Brain microvascular endothelial cell (primary cell): Measurements from ENCODE around the gene FRMD3.

Source experiments
- DNase-seq: peaks from one replicate; pipeline ENCODE4 v3.0.0-alpha.2; 2020
- H3K27ac ChIP-seq: fragments of 250-450 bp; sonication (Bioruptor Pico); 2 replicates; pipeline ENCODE4 v1.5.1; 2020; ENCODE audit warnings: mild to moderate bottlenecking, moderate library complexity
- H3K27me3 ChIP-seq: fragments of 250-450 bp; sonication (Bioruptor Pico); replicated peaks from 2 replicates; pipeline ENCODE4 v1.5.1; 2020; ENCODE audit warnings: mild to moderate bottlenecking
- H3K36me3 ChIP-seq: fragments of 250-450 bp; sonication (Bioruptor Pico); replicated peaks from 2 replicates; pipeline ENCODE4 v1.5.1; 2020; ENCODE audit warnings: mild to moderate bottlenecking
- H3K4me3 ChIP-seq: 2 replicates; pipeline ENCODE4 v1.5.1; 2011; ENCODE audit warnings: low read depth, mild to moderate bottlenecking, control low read depth, low read length, moderate library complexity
- in situ Hi-C: cut with HindIII; loops from 2 replicates; pipeline ENCODE4 v1.10.0; 2017; ENCODE audit warnings: low sequenced_read_pairs, low pct_ligation_motif_present
- TF ChIP-seq, protein P1 (sequence below): IDR thresholded peaks from 2 replicates; pipeline ENCODE4 v1.5.1; 2011; ENCODE audit warnings: low read depth, mild to moderate bottlenecking, moderate library complexity, low read length, control low read depth, inconsistent platforms; ENCODE audit errors: missing control alignments

The FRMD3 gene

DNA sequence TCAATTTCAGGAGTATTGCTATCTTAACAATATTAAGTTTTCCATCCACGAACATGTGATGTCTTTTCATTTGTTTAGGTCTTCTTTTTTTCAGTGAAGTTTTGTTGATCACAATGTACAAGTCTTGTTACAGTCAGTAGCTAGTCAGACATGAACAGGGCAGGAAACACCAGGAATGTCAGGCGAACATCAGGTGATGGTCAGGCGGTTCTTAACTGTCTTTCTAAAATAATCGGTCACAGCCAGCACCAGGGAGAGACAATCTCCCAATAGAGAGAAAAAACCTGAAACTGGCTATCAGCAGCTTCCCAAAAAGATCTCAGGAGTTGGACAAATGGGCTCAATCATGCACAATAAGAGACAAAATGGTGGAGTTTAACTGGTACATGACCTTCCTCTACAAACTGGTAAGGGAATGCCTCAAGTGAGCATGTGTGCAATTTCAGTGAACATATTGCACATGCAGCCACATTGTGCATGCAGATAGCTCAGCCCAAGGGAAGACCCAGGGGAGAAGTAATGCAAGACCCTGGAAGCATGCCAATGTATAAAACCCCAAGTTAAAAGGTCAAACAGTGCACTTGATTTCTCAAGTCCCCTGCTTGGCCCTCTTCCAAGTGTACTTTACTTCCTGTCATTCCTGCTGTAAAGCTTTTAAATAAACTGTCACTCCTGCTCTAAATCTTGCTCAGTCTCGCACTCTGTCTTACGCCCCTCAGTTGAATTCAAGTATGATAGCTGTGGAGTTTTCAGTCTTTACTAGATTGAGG lies 299.1 kb downstream of the FRMD3 start:
- Histone ChIP-seq H3K27me3 (no peaks in the 10 kb centered on the region), H3K27ac (no peak overlapping the region), H3K36me3 (no peaks in the 10 kb centered on the region), H3K4me3 (no peak overlapping the region)
- in situ Hi-C loops = no loop called here
- DNase-seq = no peak
- TF ChIP-seq, protein P1, sequence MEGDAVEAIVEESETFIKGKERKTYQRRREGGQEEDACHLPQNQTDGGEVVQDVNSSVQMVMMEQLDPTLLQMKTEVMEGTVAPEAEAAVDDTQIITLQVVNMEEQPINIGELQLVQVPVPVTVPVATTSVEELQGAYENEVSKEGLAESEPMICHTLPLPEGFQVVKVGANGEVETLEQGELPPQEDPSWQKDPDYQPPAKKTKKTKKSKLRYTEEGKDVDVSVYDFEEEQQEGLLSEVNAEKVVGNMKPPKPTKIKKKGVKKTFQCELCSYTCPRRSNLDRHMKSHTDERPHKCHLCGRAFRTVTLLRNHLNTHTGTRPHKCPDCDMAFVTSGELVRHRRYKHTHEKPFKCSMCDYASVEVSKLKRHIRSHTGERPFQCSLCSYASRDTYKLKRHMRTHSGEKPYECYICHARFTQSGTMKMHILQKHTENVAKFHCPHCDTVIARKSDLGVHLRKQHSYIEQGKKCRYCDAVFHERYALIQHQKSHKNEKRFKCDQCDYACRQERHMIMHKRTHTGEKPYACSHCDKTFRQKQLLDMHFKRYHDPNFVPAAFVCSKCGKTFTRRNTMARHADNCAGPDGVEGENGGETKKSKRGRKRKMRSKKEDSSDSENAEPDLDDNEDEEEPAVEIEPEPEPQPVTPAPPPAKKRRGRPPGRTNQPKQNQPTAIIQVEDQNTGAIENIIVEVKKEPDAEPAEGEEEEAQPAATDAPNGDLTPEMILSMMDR = no peak

DNA sequence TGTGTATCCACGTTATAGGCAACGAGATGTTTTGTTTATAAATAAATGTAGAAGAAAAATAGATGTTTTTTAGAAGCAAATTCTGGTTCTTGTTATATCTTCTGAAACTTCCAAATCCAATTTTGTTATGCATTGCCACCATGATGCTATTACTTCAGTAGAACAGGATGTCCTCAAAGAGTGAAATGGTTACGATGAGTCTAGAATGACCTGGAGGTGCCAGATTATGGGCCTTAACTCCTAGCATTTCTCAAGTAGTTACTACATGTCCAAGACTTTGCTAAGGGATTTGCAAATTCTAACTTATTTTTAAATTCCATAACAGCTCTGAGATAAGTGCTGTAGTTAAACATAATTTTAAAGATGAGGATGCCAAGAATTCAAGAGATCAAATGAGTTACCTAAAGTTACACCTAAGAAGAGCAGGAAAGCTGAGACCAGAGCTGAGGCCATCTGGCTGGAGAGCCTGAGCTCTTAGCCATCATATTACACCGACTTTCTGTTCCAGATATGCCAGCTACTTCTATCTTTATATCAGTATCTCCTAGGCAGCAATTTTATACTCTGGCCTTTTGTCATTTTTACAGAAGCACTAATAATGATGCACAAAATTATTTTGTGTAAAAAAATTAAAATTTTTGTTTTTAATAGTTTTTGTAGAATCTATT lies 302.0 kb downstream of the FRMD3 start:
- in situ Hi-C loops = no loop called here
- H3K36me3 ChIP-seq = no peaks in the 10 kb centered on the region
- TF ChIP-seq, protein P1 = no peak
- H3K27ac ChIP-seq = no peak overlapping the region
- DNase-seq = no peak
- H3K27me3 ChIP-seq = no peaks in the 10 kb centered on the region
- no peak overlapping the region for H3K4me3 ChIP-seq

DNA sequence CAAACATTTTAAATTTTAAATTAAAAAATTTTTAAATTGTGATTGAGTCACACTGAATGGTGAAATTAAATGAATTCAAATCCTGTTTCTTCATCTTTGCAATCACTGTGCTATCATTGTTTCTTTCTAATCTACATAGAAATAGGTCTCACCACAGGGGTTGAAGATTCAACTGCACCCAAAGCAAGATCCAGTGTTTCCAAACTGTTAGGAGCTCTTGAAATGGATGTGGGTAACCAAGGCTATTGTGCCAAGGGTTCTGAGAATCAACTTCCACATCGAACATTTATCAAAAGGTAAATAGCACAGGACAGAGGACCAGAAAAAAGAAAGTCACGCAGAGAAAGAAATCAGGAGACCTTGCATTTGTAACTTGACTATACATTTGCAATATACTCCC lies 302.7 kb downstream of the FRMD3 start:
- H3K4me3 ChIP-seq = no peak overlapping the region
- no peak overlapping the region for H3K27ac ChIP-seq
- no peaks in the 10 kb centered on the region for H3K36me3 ChIP-seq
- no peaks in the 10 kb centered on the region for H3K27me3 ChIP-seq
- TF ChIP-seq, protein P1 = no peak
- DNase-seq = no peak
- in situ Hi-C loops = no loop called here

DNA sequence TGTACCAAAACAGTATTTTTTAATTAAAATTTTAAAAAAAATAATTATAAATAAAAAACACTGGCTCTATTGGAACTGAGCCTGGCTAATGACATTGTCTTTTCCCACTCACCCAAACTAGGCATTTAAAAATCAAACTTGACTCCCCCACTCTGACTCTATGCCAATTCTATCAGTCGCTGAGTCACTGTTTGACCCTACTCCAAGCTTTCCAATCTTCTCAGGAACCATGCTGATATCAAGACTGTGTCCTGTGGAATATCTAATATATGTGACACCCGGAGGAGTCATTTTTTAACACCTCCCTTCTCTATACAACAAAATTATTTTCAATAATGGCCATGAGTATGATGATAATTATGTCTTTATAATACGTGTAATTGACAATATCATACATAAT lies 303.7 kb downstream of the FRMD3 start:
- Histone ChIP-seq H3K27ac (no peak overlapping the region), H3K36me3 (no peaks in the 10 kb centered on the region), H3K27me3 (no peaks in the 10 kb centered on the region), H3K4me3 (no peak overlapping the region)
- in situ Hi-C loops = no loop called here
- no peak for DNase-seq
- TF ChIP-seq, protein P1 = no peak

DNA sequence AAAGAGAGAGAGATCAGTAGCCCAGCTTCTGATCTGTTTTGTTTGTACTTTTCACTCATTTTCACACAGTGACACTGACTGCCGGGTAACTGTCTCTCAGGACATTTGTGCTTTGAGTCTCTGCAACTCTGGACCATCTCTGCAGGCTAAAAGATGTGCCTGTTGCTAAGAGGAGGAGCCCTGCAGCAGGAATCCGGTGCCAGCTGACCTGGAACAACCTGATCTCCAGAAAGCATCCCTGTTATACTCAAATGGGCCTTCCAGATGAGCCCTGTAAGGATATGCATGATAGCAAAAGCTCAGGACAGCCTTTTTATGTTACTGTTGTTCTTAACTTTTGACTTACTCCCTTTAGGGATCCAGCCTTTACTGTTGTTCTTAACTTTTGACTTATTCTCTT lies 304.6 kb downstream of the FRMD3 start:
- H3K4me3 ChIP-seq = no peak overlapping the region
- TF ChIP-seq, protein P1 = no peak
- no peak overlapping the region for H3K27ac ChIP-seq
- H3K36me3 ChIP-seq = no peaks in the 10 kb centered on the region
- in situ Hi-C loops = no loop called here
- no peaks in the 10 kb centered on the region for H3K27me3 ChIP-seq
- DNase-seq = no peak
